HCT116 (cell line): ENCODE results near the gene KAZN. TPM values are rescaled to one million over a fixed set of nuclear protein-coding genes. Genes with fewer than 3 reads are reported as not detected.

ENCODE experiments used
- ATAC-seq: fragments of 200-7000 bp; cut with Tn5 transposase; 2 replicates; pipeline ENCODE4 v1.9.1; 2020; ENCODE audit warnings: mild to moderate bottlenecking, moderate library complexity
- BruUV-seq: library from RNA; stranded (reverse); fragments of 400-500 nt; replicated peaks from 2 replicates; lab custom pipeline; 2021; lab: Mats Ljungman, UMichigan
- CTCF ChIA-PET: fragments of 300-600 bp; sonication (Branson Sonifier 250); formaldehyde crosslinking; loops from one replicate; lab custom pipeline; 2021; ENCODE audit warnings: antibody characterized with exemption; lab: Charles Lee
- POLR2A ChIA-PET: fragments of 300-600, 350-600 bp; sonication (Branson Sonifier 250); formaldehyde crosslinking; loops from one replicate; lab custom pipeline; 2021; ENCODE audit warnings: antibody characterized with exemption; lab: Charles Lee
- RAD21 ChIA-PET, 2 experiments: fragments of 300-600 bp; sonication (Branson Sonifier 250); formaldehyde crosslinking; loops; one replicate each; lab custom pipeline; 2023; ENCODE audit warnings: low total read pairs in 2 of 2; ENCODE audit not compliant: uncharacterized antibody in 2 of 2, unreplicated experiment in 2 of 2, low non-redundant PET in 1 of 2; lab: Charles Lee
- DNase-seq: peaks from one replicate; pipeline ENCODE4 v3.0.0-alpha.2; 2010; ENCODE audit warnings: low read depth, low spot score
- H2AFZ ChIP-seq: fragments of 200-600 bp; shearing (Covaris generic), sonication (generic); 2 replicates; pipeline ENCODE4 v1.6.1; 2017; ENCODE audit warnings: low read depth, mixed run types, mixed read lengths, antibody characterized with exemption, low read length; ENCODE audit not compliant: poor library complexity, severe bottlenecking
- H3K27ac ChIP-seq: 2 replicates; pipeline ENCODE4 v1.5.1; 2012; ENCODE audit warnings: low read depth, low read length
- H3K27me3 ChIP-seq: fragments of 200-600 bp; sonication (generic); 2 replicates; pipeline ENCODE4 v1.6.1; 2016; ENCODE audit warnings: mixed run types, low read length, mixed read lengths; ENCODE audit not compliant: insufficient read depth
- H3K36me3 ChIP-seq, 2 experiments: fragments of 200-500 bp in 1 of 2; fragments of 200-600 bp in 1 of 2; sonication (Bioruptor generic) in 1 of 2; sonication (generic) in 1 of 2; 2 replicates each; pipeline versions ENCODE4 v1.5.1 to v1.6.1; 2014 to 2016; ENCODE audit warnings: low read length in 2 of 2, inconsistent platforms in 1 of 2, mixed read lengths in 1 of 2, mixed run types in 1 of 2; ENCODE audit not compliant: insufficient read depth in 2 of 2, control insufficient read depth in 1 of 2
- H3K4me1 ChIP-seq, 2 experiments: fragments of 200-600 bp in 1 of 2; sonication (generic) in 1 of 2; 2 replicates each; pipeline versions ENCODE4 v1.5.1 to v1.6.1; 2012 to 2017; ENCODE audit warnings: low read length in 2 of 2, inconsistent platforms in 1 of 2, mild to moderate bottlenecking in 1 of 2, mixed read lengths in 1 of 2, mixed run types in 1 of 2, moderate library complexity in 1 of 2; ENCODE audit not compliant: insufficient read depth in 2 of 2, control insufficient read depth in 1 of 2
- H3K4me2 ChIP-seq: fragments of 200-600 bp; sonication (generic); 2 replicates; pipeline ENCODE4 v1.6.1; 2017; ENCODE audit warnings: mixed run types, low read length, mixed read lengths
- H3K4me3 ChIP-seq, 2 experiments: fragments of 200-600 bp in 1 of 2; sonication (generic) in 1 of 2; replicated peaks in 1 of 2; 2 replicates each; pipeline ENCODE4 v1.5.1; 2011 to 2016; ENCODE audit warnings: low read length in 2 of 2, control low read depth in 1 of 2, low read depth in 1 of 2, mild to moderate bottlenecking in 1 of 2, mixed read lengths in 1 of 2, mixed run types in 1 of 2
- H3K79me2 ChIP-seq: fragments of 200-600 bp; sonication (generic); 2 replicates; pipeline ENCODE4 v1.6.1; 2017; ENCODE audit warnings: mild to moderate bottlenecking, mixed run types, low read length, moderate library complexity, mixed read lengths; ENCODE audit not compliant: insufficient read depth
- H3K9ac ChIP-seq: fragments of 200-600 bp; sonication (generic); 2 replicates; pipeline ENCODE4 v1.6.1; 2016; ENCODE audit warnings: low read length, mixed read lengths
- H3K9me2 ChIP-seq: fragments of 200-600 bp; sonication (generic), shearing (Covaris generic); 2 replicates; pipeline ENCODE4 v1.6.1; 2017; ENCODE audit warnings: mixed run types, mild to moderate bottlenecking, moderate library complexity; ENCODE audit not compliant: insufficient read depth
- H3K9me3 ChIP-seq, 2 experiments: fragments of 200-500 bp in 1 of 2; fragments of 200-600 bp in 1 of 2; sonication (Bioruptor generic) in 1 of 2; sonication (generic) in 1 of 2; 2 replicates each; pipeline ENCODE4 v1.6.1; 2014 to 2017; ENCODE audit warnings: low read length in 2 of 2, mixed read lengths in 2 of 2, inconsistent platforms in 1 of 2, low read depth in 1 of 2, mild to moderate bottlenecking in 1 of 2, mixed run types in 1 of 2, moderate library complexity in 1 of 2; ENCODE audit not compliant: control insufficient read depth in 1 of 2, insufficient read depth in 1 of 2
- H4K20me1 ChIP-seq: fragments of 200-600 bp; sonication (generic), shearing (Covaris generic); 2 replicates; pipeline ENCODE4 v1.6.1; 2017; ENCODE audit warnings: mixed run types, mild to moderate bottlenecking, moderate library complexity; ENCODE audit not compliant: insufficient read depth
- ATF3 ChIP-seq: IDR thresholded peaks from 2 replicates; pipeline ENCODE4 v1.6.1; 2012
- CEBPB ChIP-seq: IDR thresholded peaks from 2 replicates; pipeline ENCODE4 v1.6.1; 2012; ENCODE audit warnings: low read depth
- EZH2phosphoT487 ChIP-seq: fragments of 200-600 bp; IDR thresholded peaks from 2 replicates; pipeline ENCODE4 v1.6.1; 2018; ENCODE audit warnings: antibody characterized with exemption, borderline replicate concordance
- FOSL1 ChIP-seq: IDR thresholded peaks from 2 replicates; pipeline ENCODE4 v1.6.1; 2012; ENCODE audit warnings: low read depth
- JUND ChIP-seq: IDR thresholded peaks from 2 replicates; pipeline ENCODE4 v1.6.1; 2012
- POLR2A ChIP-seq: IDR thresholded peaks from 2 replicates; pipeline ENCODE4 v1.7.0; 2011; ENCODE audit warnings: borderline replicate concordance; ENCODE audit not compliant: insufficient read depth, insufficient read length; ENCODE audit errors: extremely low read depth
- SP1 ChIP-seq: IDR thresholded peaks from 2 replicates; pipeline ENCODE4 v1.6.1; 2012; ENCODE audit warnings: low read depth
- SRF ChIP-seq: IDR thresholded peaks from 2 replicates; pipeline ENCODE4 v1.6.1; 2012; ENCODE audit warnings: low read depth
- TCF7L2 ChIP-seq: IDR thresholded peaks from 2 replicates; pipeline ENCODE4 v1.7.0; 2011; ENCODE audit warnings: borderline replicate concordance, inconsistent platforms; ENCODE audit not compliant: insufficient read depth, insufficient read length; ENCODE audit errors: extremely low read depth
- YY1 ChIP-seq: IDR thresholded peaks from 2 replicates; pipeline ENCODE4 v1.6.1; 2011; ENCODE audit warnings: low read length, low read depth, moderate library complexity, mild to moderate bottlenecking; ENCODE audit not compliant: insufficient replicate concordance; ENCODE audit errors: extremely low read depth
- ZFX ChIP-seq: fragments of 450-650 bp; IDR thresholded peaks from 2 replicates; pipeline ENCODE4 v1.6.1; 2017
- intact Hi-C: fragments of 100-400 bp; cut with micrococcal nuclease; formaldehyde crosslinking; loops from 2 replicates; pipeline ENCODE4 v1.10.0; 2022
- total RNA-seq: library from RNA; stranded (reverse); gene quantifications from one replicate; pipeline ENCODE4 v1.2.1, GENCODE V29; 2021; ENCODE audit not compliant: unreplicated experiment
- TF ChIP-seq, protein P1 (sequence below), 3 experiments: fragments of 200-600 bp in 1 of 3; sonication (generic) in 1 of 3; IDR thresholded peaks in 2 of 3; conservative IDR thresholded peaks in 1 of 3; 2 replicates each; pipeline ENCODE4 v1.5.1; 2012 to 2017; ENCODE audit warnings: low read depth in 2 of 3, low read length in 2 of 3, antibody characterized with exemption in 1 of 3, borderline replicate concordance in 1 of 3, control low read depth in 1 of 3, mild to moderate bottlenecking in 1 of 3, mixed read lengths in 1 of 3, mixed run types in 1 of 3, moderate library complexity in 1 of 3; ENCODE audit not compliant: insufficient read depth in 1 of 3

The KAZN gene
- total RNA-seq, 1 experiment from 2014 or later = 13.4 TPM

GRCh38 chr1:14835725-14836124, 237.2 kb downstream of the KAZN start:
- no peaks in the 10 kb centered on the region for H3K4me1 ChIP-seq
- BruUV-seq = no TSS peak
- ATAC-seq (no peak), DNase-seq (no peak)
- no peak overlapping the region for H3K4me3 ChIP-seq
- no peaks in the 10 kb centered on the region for H4K20me1 ChIP-seq
- TF ChIP-seq TCF7L2 = no peak
- no peak for TF ChIP-seq POLR2A
- TF ChIP-seq FOSL1 = no peak
- no peak for TF ChIP-seq SP1
- TF ChIP-seq, protein P1, sequence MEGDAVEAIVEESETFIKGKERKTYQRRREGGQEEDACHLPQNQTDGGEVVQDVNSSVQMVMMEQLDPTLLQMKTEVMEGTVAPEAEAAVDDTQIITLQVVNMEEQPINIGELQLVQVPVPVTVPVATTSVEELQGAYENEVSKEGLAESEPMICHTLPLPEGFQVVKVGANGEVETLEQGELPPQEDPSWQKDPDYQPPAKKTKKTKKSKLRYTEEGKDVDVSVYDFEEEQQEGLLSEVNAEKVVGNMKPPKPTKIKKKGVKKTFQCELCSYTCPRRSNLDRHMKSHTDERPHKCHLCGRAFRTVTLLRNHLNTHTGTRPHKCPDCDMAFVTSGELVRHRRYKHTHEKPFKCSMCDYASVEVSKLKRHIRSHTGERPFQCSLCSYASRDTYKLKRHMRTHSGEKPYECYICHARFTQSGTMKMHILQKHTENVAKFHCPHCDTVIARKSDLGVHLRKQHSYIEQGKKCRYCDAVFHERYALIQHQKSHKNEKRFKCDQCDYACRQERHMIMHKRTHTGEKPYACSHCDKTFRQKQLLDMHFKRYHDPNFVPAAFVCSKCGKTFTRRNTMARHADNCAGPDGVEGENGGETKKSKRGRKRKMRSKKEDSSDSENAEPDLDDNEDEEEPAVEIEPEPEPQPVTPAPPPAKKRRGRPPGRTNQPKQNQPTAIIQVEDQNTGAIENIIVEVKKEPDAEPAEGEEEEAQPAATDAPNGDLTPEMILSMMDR (IDR thresholded peaks at IDR 0.05 in 2 of 3, conservative IDR thresholded peaks at IDR 0.05 in 1 of 3; ENCODE audit: borderline replicate concordance in 1 of 3, insufficient read depth in 1 of 3, low read depth in 2 of 3, low read length in 2 of 3) = no peak
- H3K4me2 ChIP-seq = no peak overlapping the region
- POLR2A ChIA-PET = no interaction called here
- CTCF ChIA-PET = no interaction called here
- H3K79me2 ChIP-seq = no peaks in the 10 kb centered on the region
- H3K9me3 ChIP-seq = no peaks in the 10 kb centered on the region
- RAD21 ChIA-PET = no interaction called here
- no peak overlapping the region for H3K9ac ChIP-seq
- no peak overlapping the region for H2AFZ ChIP-seq
- H3K27ac ChIP-seq = no peak overlapping the region
- peaks cover 25% of the 10 kb centered on the region; the same call in 1 of the 2 replicates for H3K27me3 ChIP-seq
- no peaks in the 10 kb centered on the region for H3K36me3 ChIP-seq
- no peaks in the 10 kb centered on the region for H3K9me2 ChIP-seq
- intact Hi-C loops = no loop called here

DNA sequence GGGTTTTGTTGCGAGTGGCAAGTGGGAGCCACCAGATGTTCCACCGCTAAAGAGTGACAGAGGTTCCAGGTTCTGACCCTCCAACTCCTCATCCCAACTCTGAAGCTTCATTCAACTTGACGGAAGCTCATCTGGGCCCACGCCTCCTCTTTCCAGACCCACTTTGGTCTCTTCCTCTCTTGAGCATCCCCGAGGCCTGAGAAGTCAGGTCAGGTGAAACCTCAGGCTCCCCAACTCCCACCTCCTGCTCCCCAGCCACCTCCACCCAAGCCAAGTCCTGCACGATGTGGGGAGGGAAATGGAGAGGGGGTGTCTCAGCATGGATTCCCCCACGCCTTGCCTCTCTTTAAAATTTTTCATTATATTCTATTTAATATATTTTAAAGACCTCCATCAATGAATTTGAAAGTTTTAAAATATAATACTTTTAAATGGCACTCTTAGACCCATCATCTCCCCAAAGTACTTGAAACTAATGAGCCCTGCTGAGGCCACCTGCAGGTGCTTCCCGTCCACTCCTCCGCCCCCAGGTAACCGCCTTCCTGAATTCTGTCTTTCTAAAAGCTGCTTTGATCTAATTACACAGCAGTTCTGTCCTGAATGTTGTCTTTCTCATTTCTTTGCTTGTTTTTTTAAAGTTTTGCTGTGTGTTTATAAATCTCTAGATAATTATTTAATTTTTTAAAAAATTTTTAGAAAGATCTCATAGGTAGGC, 238.1 kb downstream of the KAZN start:
- no TSS peak for BruUV-seq
- Histone ChIP-seq H3K4me1 (no peaks in the 10 kb centered on the region), H3K9me2 (no peaks in the 10 kb centered on the region), H3K4me3 (no peak overlapping the region), H3K9ac (no peak overlapping the region), H3K27me3 (peaks cover 26% of the 10 kb centered on the region; the same call in 1 of the 2 replicates), H4K20me1 (no peaks in the 10 kb centered on the region), H2AFZ (no peak overlapping the region), H3K79me2 (no peaks in the 10 kb centered on the region), H3K36me3 (no peaks in the 10 kb centered on the region), H3K4me2 (no peak overlapping the region), H3K27ac (no peak overlapping the region), H3K9me3 (peaks cover 3 to 4% of the 10 kb centered on the region in 2 experiments; a peak in 2 of 4 replicates)
- ChIA-PET RAD21 (no interaction called here), CTCF (no interaction called here), POLR2A (no interaction called here)
- intact Hi-C loops = no loop called here
- TF ChIP-seq FOSL1 (no peak), SRF (no peak), SP1 (no peak), ZFX (no peak), ATF3 (no peak), YY1 (no peak), JUND (no peak), CEBPB (no peak), EZH2phosphoT487 (no peak)
- DNase-seq = no peak
- no peak for ATAC-seq
